Dermis microvascular lymphatic vessel endothelial cell (primary cell): ENCODE measurements around the gene LDLRAD3. TPM values are rescaled to one million over a fixed set of nuclear protein-coding genes. Genes with fewer than 3 reads are reported as not detected.
"Not testable (repeated sequence)": the region's sequence is repeated elsewhere in the genome, so short reads cannot be mapped to it uniquely, and the experiment has no call there.

Experiments
- DNase-seq, 2 donors: peaks; one replicate each; pipeline versions ENCODE4 v3.0.0 to v3.0.0-alpha.2; 2010; ENCODE audit warnings: low read depth in 2 of 2
- total RNA-seq: library from RNA; depleted of rRNA; stranded (reverse); fragments of >200 nt; gene quantifications from 2 replicates; pipeline ENCODE4 v1.2.1, GENCODE V29; 2014

The LDLRAD3 gene
- total RNA-seq, 1 donor from 2014 or later = 4.5 TPM

DNA sequence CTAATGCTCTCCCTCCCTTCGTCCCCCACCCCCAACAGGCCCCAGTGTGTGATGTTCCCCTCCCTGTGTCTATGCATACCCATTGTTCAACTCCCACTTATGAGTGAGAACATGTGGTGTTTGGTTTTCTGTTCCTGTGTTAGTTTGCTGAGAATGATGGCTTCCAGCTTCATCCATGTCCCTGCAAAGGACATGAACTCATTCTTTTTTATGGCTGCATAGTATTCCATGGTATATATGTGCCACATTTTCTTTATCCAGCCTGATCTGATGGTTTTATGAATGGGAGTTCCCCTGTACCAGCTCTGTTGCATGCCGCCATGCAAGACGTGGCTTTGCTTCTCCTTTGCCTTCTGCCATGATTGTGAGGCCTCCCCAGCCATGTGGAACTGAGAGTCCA is 102.1 kb downstream of the LDLRAD3 start:
- not testable (repeated sequence) for DNase-seq

DNA sequence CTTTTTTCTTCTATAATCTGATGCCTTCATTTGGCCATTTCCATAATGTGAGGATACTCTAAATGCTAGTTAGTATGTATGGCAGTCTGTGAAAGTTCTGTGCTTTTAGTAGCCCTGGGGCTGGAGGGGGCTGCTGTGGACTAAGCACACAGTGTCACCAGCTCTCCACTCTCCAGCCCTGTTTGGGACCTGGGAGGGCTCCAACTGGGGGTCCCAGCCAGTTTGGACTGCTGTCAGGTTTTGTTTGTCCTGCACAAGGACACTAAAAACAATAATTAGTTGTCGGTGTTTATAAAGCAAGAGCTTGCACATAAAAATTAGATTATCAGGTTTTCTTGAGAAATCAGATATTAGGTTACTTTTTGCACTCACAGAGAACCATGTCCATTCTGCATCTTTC is 103.1 kb downstream of the LDLRAD3 start:
- no peak for DNase-seq

DNA sequence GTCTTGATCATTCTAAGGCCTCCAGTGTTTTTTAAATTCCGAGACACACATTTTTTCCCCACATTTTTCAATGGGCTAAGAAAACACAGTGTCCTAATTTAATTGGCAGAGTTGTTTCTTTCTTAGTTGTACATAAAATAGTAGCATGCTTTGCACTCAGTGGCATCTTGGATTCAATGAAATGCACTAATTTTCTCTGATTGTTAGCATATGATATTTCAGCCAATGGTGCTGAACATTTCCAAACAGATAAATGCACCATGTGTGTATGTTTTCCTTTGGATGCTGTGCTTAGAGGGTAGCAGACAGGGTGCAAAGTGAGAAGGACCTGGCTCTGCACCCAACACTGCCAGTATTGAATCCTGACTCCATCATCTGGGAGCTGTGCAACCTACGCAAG is 103.5 kb downstream of the LDLRAD3 start:
- DNase-seq = no peak

DNA sequence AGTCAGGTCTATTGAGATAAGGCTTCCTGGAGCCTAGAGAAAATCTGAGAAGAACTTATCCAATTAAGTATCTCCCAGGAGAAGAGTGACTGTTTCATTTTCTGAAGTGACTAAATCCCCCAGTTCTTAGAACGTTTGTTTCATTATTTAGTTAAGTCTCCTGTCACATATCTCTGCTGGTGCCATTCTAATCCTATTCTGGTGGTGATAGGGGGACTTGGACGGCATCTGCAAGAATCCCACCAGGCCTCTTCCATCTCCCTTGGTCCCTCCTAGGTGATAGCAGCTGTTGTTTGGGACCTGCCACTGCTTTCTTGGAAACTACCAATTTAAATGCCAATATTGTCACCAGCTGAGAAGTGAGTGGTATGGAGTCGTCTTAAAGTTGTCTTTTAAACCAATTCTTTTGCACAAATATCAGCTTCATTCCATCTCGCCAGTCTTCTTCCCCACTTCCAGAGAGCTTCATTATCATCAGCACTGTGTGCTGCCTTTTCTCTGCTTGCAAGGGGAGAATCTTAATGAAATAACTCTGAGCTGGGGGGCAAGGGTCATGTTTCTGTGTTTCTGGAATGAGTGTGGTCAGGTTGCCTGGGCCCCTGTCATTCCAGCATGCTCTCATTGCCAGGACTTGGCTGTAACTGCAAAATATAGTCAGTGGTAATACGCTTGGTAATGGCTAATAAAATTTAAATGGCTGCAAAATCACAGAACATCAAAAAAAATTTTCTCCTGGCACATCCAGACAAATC is 104.8 kb downstream of the LDLRAD3 start:
- no peak for DNase-seq

DNA sequence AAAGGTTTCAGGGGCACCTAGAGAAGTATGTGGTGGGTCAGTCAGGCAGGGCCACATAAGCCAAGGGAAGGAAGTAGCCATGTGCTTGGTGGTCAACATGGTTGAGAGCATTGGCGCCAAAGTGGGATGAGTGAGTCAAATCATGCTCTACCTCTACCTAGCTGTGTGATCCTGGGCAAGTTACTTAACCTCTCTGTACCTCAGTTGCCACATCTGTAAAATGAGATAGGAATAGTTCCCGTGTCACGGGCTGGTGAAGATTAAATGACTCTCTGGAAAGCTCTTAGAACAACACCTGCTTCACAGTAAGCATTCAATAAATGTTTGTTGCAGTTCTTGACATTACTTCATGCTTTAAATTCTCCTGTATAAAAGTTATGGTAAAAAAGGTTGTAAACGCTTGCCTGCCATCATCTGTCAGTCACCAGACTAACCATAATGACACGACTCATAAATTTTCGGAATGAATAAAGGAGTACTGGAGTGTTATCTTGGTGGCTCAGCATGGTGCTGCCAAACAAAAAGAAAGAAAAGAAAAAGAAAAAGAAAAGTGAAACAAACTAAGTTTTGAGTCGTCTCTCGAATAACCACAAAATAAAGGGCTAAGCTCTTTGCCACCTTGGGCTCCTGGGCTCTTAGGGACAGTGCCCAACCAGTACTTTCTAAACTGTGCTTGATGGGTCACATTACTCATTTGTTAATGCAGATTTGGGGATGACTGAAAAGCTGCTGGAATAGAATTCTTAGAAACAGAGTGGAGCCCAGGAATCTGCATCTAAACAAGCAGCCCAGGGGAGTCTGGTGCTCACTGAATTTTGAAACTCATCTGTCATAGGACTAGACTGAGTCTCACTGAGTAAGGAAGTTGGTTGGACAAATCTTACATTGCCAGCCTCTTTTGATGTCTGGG is 107.6 kb downstream of the LDLRAD3 start:
- no peak for DNase-seq

DNA sequence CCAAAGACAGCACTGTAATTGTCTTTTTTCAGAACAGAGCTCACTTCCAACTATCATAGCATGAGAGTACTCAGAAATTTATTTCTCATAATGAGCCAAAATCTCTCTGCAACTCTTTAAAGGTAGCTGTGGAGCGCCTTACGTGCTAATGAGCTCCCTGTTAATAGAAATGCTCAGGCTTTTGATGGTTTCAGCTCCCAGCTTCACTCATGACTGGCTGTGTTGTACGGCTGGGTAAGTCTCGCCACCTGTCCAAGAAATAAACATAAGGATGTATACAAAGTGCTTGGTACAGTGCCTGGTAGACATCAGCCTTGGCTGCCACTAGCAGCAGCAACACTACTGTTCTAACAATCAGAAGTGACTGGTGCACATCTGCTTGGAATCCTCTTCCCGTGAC is 109.4 kb downstream of the LDLRAD3 start:
- no peak for DNase-seq

DNA sequence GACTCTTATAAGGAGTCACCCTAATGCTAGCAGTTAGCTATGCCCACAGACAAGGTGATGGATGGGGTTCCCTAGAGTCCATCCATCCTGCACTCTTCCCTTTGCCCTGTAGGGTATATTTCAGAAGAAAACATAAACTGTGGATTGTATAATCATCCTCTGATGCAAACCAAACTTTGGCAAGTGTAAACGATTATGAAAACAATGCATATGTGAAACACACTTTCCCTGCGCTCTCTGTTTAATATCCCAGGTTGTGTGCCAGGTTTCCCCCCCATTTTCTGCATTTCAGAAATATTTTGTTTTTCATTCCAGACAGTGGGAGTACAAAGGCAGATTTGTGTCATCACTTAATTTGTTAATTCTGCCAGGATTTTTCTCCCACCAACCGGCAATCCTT is 110.0 kb downstream of the LDLRAD3 start:
- DNase-seq = no peak

DNA sequence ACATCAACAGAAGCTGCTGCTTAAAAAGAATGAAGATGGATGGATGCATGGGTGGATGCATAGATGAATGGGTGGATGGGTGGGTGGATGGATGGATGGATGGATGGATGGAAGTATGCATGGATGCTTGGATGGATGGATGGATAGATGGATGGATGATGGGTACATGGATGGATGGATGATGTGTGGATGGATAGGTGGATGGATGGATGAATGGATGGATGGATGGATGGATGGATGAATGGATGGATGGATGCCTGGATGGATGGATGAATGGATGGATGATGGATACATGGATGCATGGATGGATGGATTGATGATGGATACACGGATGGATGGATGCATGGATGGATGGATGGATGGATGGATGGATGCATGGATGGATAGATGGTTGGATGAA is 110.8 kb downstream of the LDLRAD3 start:
- DNase-seq = no peak

DNA sequence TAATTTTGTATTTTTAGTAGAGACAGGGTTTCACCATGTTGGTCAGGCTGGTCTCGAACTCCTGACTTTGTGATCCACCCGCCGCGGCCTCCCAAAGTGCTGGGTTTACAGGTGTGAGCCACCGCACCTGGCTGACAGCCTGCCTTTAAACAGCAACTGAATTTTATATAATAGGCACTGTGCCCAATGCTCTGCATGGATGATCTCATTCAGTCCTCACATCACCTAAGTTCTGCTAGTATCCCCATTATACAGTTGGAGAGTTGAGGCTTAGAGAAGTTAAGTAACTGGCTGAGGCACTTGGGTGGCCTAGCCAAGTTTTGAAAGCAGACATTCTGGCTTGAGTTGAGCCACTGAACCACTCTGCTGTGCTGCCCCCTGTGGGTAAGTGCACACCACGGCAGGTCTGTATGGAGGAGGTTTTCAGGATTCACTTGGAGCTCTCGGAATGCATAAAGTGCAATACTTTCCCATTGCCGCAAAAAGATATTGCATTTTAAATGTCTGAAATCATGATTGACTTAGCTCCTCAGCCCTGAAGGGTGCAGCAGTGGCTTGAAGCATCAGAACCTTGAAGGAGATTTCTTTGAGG is 112.4 kb downstream of the LDLRAD3 start:
- peak in 1 of 2 donors; percentile 49 for DNase-seq

DNA sequence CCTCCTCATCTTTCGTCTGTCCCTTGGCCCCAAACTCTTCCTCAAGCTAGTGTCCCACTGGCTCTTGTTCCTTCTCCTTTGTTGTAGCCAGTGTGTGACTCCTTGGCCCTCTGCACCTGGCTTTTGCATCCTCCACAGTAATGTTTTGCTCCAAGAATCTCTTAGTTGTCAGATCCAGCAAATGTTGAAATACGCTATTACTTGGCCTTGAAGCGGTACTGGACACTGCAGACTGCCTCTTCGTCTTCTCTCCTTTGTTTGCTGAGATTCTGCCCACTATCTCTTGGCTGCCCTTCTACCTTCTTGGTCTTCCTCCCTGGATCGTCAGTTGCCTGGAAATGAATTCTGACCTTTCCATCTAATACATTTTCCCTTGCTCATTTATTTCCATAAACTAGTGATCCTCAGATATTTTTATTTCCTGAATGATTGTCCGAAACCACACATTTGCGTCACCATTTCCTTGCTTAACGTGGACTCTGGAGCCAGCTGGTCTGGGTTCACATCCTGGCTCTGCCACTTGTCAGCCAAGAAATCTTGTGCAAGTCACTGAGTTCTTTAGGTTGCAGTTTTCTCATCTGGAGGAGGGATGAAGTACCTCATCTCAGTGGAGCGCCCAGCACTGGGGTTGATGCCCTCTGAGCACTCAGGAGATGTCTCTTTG is 113.6 kb downstream of the LDLRAD3 start:
- DNase-seq = peak; percentile 59 to 85

DNA sequence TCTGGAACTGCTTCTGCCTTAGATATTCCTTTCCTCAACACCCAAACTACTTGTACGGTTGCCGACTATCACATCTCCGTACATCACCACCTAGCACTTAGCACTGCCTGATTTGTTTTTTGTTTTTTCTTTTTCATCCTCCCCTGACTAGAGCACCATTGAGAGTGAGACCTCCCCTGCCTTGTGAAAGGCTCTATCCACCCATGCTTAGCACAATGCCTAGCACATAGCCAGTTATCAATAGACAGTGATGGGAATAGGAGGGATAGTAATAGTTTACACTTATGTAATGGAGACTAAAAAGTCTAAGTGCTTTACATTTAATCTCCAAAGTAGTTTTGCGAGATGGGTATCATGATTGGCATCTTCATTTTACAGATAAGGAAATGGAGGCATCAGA is 115.8 kb downstream of the LDLRAD3 start:
- no peak for DNase-seq

DNA sequence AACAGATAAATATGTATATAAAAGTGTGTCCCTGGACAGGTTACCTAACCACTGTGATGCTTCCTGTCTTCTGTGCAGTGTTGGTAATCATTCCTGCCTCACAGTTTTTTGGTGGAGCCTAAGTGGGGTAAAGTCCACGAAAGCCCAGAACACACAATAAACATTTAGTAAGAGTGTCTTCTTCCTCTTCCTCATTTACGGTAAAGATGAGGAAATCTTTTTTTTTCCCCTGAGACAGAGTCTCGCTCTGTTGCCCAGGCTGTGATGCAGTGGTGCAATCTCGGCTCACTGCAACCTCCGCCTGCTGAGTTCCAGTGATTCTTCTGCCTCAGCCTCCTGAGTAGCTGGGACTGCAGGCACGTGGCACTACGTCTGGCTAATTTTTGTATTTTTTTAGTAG is 117.1 kb downstream of the LDLRAD3 start:
- no peak for DNase-seq

DNA sequence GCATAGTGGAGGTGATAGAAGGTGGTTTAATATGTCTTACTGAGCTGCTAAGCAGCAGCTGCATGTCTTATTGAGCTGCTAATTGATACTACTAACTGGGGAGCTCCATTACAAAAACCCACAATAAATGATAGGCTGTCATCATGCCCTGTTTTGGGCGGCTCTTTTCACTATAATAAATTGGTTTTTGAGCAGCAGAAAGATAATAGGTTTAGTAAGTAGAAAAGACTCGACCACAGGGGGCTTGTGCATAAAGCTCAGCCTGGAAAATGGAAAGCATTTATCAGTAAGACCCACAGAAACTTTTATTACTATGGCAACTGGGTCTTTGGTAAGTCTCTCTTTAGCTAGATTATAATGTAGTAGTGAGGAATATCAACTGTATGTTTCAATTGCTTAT is 117.6 kb downstream of the LDLRAD3 start:
- no peak for DNase-seq

DNA sequence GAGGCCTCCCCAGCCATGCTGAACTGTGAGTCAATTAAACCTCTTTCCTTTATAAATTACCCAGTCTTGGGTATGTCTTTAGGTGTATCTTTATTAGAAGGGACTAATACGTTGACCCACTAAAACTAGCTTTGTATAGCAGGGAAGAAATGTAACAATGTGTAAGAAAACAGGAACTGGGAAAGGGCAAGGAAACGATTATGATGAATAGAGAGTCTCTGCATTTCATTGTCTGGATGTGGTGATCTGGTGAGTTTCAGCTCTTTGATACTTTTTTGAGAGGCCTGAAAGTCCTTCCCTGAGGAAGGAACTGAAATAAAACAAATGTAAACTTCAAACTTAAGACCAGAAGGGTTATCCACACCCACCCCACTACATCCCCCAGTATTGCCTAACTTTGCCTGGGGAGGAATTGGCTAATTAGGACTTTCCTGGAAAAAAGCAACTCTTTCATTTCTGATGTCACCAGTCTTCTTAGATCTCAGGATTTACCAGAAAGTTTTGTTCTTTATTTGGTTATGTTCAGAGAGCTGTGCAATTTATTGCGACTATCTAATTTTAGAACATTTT is 119.0 kb downstream of the LDLRAD3 start:
- DNase-seq = peak in 1 of 2 donors; percentile 20

DNA sequence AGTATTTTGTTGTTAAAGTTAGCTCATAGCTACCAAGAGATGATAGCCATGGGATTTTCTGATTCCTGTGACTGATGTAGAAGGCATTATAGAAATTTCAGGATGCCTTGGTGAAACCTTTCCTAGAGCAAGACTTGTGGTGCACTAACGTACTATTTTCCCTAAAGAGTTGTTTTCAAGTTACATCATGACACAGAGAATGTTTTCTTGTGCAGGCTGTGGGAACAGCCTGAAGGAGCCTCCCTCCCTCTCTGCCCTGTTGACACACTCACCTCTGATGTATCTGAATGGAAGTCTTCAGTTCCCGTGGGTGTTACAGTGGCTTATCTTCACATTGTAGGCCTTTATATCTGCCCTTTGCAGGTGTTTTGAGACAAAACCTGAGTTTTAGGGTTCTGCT is 121.6 kb downstream of the LDLRAD3 start:
- DNase-seq = no peak

DNA sequence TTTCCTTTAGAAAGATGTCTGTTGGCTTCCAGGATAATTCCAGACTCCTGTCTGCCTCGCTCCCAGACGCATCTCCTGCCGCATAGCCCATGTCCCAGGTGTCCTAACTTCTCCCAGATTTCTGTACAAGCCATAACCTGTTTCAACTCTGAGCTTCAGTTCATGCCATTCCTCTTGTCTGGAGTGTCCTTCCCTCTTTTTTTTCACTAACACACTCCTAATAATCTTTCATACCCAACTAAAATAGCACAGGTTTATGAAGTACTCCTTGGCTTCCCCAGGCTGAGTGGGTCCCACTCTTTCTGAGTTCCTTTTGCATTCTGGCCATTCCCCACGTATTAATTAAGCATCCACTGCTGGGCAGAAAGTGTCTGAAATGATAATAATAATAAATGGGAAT is 123.0 kb downstream of the LDLRAD3 start:
- no peak for DNase-seq

DNA sequence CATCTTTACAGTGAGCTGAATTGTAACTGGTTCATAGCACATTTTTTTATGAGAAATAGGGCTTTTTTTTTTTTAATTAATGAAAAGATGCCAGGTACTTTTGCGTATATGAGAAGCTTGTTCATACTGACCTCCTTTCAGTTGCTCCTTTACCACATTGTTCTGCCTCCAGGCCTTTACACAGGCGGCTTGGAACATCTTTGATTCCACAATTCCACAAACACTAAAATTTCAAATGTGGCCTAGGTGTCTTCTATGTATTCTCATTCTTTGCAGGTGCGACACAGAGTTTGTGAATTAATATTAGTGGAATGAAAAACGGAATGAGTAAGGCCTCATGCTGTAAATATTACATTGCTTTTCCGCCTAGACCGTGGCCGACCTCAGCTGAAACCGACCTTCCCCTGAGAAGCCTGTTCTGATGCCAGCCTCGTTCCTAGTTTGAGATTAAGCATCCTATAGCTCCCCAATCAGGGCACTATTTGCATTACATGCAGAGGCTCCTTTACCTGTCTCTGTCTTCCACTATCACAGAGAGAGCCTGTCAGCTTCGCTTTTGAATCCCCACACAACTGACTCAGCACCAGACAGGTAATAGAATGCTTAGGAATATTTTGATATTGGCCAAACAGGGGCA is 125.8 kb downstream of the LDLRAD3 start:
- DNase-seq = no peak

DNA sequence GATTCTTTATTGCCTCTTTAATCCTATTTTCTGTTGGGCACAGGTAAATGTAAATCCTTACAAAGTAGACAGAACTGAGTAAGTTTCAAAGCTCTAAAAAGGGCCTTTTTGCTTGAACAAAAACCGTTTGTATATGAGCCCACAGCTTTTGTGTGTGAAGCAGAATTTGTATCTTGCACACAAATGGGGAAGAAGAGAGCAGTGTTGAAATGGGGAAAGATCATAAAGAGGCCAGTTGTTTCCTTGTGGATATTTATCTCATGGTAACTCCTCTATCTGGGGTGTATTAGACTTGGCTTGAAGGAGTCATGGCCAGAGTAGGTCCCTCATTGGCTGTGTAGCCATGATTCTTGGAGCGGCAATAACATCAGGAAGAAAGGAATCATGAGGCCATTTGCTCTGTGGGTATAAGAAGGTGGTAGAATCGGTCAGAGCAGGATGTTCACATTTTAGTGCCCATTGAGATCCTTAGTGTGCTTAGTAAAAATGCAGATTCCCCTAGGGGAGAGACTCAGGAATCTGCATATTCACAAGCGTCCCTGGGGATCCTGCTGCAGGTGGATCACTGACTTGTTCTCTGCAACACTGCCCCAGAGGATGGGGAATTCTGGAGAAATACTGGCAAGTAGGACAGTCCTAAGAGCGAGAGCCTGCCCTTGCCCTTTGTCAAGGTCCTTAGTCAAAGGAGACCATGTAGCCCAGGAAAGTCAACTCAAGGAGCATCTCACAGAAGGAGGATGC is 126.5 kb downstream of the LDLRAD3 start:
- no peak for DNase-seq

DNA sequence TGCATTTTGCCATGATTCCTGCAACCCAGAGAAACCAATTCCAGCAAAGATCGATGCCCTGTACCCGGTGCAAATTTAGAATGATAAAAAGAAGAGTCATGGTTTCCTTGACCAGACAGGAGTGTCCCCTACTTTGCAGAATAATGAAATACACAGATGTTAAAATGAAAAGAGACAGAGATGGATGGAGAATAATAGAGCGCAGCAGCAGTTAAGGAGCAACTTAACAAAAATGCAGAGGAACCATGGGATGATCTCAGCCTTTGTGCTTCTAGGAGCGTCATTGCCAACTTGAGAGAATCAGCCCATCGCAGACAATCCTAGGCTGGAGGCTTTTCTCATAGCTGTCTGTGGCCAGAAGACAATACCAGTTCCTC is 127.1 kb downstream of the LDLRAD3 start:
- no peak for DNase-seq

DNA sequence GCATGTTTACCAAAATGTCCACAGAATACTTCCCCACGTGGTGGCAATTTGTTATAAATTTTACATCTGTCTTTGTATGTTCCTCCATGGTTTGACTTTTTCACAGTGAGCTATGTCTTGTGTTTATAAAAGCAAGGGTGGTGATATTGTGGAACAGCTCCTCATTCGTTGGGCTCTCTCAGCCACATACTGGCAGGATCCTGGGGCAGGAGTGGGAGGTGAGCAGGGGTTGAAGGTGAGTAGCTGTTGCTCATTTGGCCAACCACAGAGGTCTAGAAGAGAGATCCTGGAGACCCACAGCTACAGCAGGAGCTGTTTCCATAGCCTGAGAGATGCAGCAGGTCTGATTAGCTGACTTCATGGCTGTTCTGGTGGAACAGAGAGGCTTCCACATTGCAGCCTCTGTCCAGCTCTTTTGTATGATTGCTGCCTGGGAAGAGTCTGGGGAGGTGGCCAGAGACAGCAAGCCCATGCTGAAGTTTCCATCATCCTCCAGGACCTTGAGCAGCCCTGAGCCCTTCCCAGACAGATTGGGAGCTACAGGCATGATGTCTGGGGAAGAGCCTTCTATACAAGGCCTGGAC is 128.1 kb downstream of the LDLRAD3 start:
- DNase-seq = no peak
